ENCODE measurements around the gene OVAAL. TPM values are rescaled to one million over a fixed set of nuclear protein-coding genes. Genes with fewer than 3 reads are reported as not detected.

The OVAAL gene
- total and polyA plus RNA-seq, 4 donors, result not detected

DNA sequence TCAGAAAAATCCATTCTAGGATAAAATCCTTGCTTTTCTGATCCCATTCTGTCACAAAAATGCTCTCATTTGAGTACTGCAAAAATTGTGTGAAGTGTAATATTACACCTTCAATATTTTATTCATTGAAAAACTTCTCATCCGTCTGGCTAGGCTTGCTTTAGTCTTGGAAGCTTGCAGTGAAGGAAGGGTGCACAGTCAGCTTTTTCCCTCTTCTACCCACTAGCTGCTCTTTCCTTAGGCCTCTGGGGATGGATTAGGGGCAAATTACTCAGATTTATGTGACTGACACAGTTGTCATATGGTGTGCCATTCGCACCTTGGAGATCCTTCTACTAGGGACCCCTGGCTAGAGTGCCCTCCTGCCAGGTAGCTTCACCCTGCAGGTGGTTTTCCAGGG lies 32.1 kb downstream of the OVAAL start:
- Histone ChIP-seq H3K4me3 (ENCODE audit: low read depth in 1 of 3, low read length in 3 of 3) (no peak overlapping the region), H3K36me3 (ENCODE audit: control insufficient read depth in 4 of 4, insufficient read depth in 3 of 4, low read depth in 1 of 4, low read length in 3 of 4) (no peaks in the 10 kb centered on the region), H3K27me3 (ENCODE audit: control insufficient read depth in 4 of 4, insufficient read depth in 4 of 4, low read length in 3 of 4) (no peaks in the 10 kb centered on the region), H3K9me3 (ENCODE audit: control insufficient read depth in 4 of 4, low read length in 3 of 4) (no peaks in the 10 kb centered on the region), H3K27ac (ENCODE audit: low read depth in 1 of 2, low read length in 2 of 2) (no peak overlapping the region), H3K4me1 (ENCODE audit: control insufficient read depth in 4 of 4, insufficient read depth in 4 of 4, low read length in 3 of 4) (peaks cover 0 to 2% (median 0%) of the 10 kb centered on the region in 4 donors), H3K9ac (ENCODE audit: low read depth in 1 of 2, low read length in 2 of 2) (no peak overlapping the region)
- TF ChIP-seq FOXA1 (IDR thresholded peaks at IDR 0.05) (no peak), JUND (IDR thresholded peaks at IDR 0.05) (no peak), HNF4A (conservative IDR thresholded peaks at IDR 0.05) (no peak), EGR1 (IDR thresholded peaks at IDR 0.05; ENCODE audit: low read depth in 2 of 2) (no peak), YY1 (IDR thresholded peaks at IDR 0.05) (no peak), TAF1 (conservative IDR thresholded peaks at IDR 0.05) (no peak), ZBTB33 (IDR thresholded peaks at IDR 0.05) (no peak), RAD21 (IDR thresholded peaks at IDR 0.05) (no peak), NR2F2 (IDR thresholded peaks at IDR 0.05) (no peak)
- TF ChIP-seq, protein P1, sequence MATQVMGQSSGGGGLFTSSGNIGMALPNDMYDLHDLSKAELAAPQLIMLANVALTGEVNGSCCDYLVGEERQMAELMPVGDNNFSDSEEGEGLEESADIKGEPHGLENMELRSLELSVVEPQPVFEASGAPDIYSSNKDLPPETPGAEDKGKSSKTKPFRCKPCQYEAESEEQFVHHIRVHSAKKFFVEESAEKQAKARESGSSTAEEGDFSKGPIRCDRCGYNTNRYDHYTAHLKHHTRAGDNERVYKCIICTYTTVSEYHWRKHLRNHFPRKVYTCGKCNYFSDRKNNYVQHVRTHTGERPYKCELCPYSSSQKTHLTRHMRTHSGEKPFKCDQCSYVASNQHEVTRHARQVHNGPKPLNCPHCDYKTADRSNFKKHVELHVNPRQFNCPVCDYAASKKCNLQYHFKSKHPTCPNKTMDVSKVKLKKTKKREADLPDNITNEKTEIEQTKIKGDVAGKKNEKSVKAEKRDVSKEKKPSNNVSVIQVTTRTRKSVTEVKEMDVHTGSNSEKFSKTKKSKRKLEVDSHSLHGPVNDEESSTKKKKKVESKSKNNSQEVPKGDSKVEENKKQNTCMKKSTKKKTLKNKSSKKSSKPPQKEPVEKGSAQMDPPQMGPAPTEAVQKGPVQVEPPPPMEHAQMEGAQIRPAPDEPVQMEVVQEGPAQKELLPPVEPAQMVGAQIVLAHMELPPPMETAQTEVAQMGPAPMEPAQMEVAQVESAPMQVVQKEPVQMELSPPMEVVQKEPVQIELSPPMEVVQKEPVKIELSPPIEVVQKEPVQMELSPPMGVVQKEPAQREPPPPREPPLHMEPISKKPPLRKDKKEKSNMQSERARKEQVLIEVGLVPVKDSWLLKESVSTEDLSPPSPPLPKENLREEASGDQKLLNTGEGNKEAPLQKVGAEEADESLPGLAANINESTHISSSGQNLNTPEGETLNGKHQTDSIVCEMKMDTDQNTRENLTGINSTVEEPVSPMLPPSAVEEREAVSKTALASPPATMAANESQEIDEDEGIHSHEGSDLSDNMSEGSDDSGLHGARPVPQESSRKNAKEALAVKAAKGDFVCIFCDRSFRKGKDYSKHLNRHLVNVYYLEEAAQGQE (IDR thresholded peaks at IDR 0.05), result no peak
- DNase-seq (ENCODE audit: low spot score), result no peak
- 92% methylated on average over 2 of the region's 2 CpGs for WGBS

DNA sequence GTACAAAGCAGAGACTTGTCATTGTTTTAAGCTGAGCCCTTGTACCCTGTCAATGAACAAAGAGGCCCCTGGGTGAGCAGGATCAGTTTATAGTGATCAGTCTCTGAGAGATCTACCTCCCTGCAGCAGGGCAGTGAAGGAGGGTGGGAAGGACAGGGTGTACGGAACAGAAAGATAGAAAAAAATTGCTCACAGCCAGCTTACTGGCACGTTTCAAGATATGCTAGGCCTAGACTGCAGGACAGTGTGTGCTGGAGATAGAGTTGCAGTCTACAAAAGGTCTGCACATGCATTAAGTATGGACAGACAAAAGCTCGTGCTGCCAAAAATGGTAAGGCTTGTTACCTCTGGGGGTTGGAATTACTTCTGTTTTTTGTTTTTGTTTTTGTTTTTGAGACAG lies 34.6 kb downstream of the OVAAL start:
- Histone ChIP-seq H3K9ac (ENCODE audit: low read depth in 1 of 2, low read length in 2 of 2) (no peak overlapping the region), H3K9me3 (ENCODE audit: control insufficient read depth in 4 of 4, low read length in 3 of 4) (no peaks in the 10 kb centered on the region), H3K27ac (ENCODE audit: low read depth in 1 of 2, low read length in 2 of 2) (no peak overlapping the region), H3K36me3 (ENCODE audit: control insufficient read depth in 4 of 4, insufficient read depth in 3 of 4, low read depth in 1 of 4, low read length in 3 of 4) (no peaks in the 10 kb centered on the region), H3K4me1 (ENCODE audit: control insufficient read depth in 4 of 4, insufficient read depth in 4 of 4, low read length in 3 of 4) (no peaks in the 10 kb centered on the region), H3K4me3 (ENCODE audit: low read depth in 1 of 3, low read length in 3 of 3) (no peak overlapping the region), H3K27me3 (ENCODE audit: control insufficient read depth in 4 of 4, insufficient read depth in 4 of 4, low read length in 3 of 4) (no peaks in the 10 kb centered on the region)
- TF ChIP-seq FOXA1 (IDR thresholded peaks at IDR 0.05) (no peak), FOXA2 (IDR thresholded peaks at IDR 0.05) (no peak), NR2F2 (IDR thresholded peaks at IDR 0.05) (no peak), HNF4G (IDR thresholded peaks at IDR 0.05) (no peak), RAD21 (IDR thresholded peaks at IDR 0.05) (no peak), RXRA (IDR thresholded peaks at IDR 0.05) (no peak)
- no peak for DNase-seq (ENCODE audit: low spot score)
- 88% methylated on average over 3 of the region's 3 CpGs for WGBS

DNA sequence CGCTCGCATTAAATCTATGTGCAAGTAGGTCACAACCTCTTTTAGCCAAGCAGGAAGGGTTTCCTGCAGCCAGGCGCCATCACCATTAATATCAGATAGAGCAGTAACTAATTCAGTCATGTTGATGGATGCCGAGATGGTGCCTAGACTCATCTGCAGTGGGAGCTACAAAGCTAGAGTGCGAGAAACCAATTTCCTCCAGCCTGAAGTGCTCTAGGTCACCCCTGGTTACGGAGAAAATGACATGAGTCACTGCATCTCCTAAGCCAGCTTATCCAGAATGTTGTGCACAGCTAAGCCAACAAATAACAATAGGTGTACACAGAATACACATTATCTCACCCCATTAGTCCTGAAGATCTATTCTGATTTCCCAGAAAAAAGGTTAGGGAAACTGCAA lies 36.0 kb downstream of the OVAAL start:
- H3K4me1 ChIP-seq (ENCODE audit: control insufficient read depth in 4 of 4, insufficient read depth in 4 of 4, low read length in 3 of 4), result peaks cover 0 to 2% (median 0%) of the 10 kb centered on the region in 4 donors
- WGBS, result 86% methylated on average over 6 of the region's 6 CpGs
- H3K27ac ChIP-seq (ENCODE audit: low read depth in 1 of 2, low read length in 2 of 2), result no peak overlapping the region
- H3K27me3 ChIP-seq (ENCODE audit: control insufficient read depth in 4 of 4, insufficient read depth in 4 of 4, low read length in 3 of 4), result no peaks in the 10 kb centered on the region
- no peaks in the 10 kb centered on the region for H3K36me3 ChIP-seq (ENCODE audit: control insufficient read depth in 4 of 4, insufficient read depth in 3 of 4, low read depth in 1 of 4, low read length in 3 of 4)
- TF ChIP-seq, protein P1 (IDR thresholded peaks at IDR 0.05), result no peak
- TF ChIP-seq SP1 (IDR thresholded peaks at IDR 0.05) (no peak), HNF4G (IDR thresholded peaks at IDR 0.05) (no peak), YY1 (IDR thresholded peaks at IDR 0.05) (no peak), ZBTB33 (IDR thresholded peaks at IDR 0.05) (no peak)
- TF ChIP-seq, protein P2, sequence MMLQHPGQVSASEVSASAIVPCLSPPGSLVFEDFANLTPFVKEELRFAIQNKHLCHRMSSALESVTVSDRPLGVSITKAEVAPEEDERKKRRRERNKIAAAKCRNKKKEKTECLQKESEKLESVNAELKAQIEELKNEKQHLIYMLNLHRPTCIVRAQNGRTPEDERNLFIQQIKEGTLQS (IDR thresholded peaks at IDR 0.05), result no peak
- no peak for DNase-seq (ENCODE audit: low spot score)
- H3K4me3 ChIP-seq (ENCODE audit: low read depth in 1 of 3, low read length in 3 of 3), result no peak overlapping the region
- no peaks in the 10 kb centered on the region for H3K9me3 ChIP-seq (ENCODE audit: control insufficient read depth in 4 of 4, low read length in 3 of 4)
- no peak overlapping the region for H3K9ac ChIP-seq (ENCODE audit: low read depth in 1 of 2, low read length in 2 of 2)
